Spleen (tissue), 11 donors: ENCODE measurements around the gene MMD. TPM values are rescaled to one million over a fixed set of nuclear protein-coding genes. Genes with fewer than 3 reads are reported as not detected.

Source experiments
- DNase-seq: peaks from one replicate; pipeline ENCODE4 v3.0.0-alpha.2; 2020
- H3K27ac ChIP-seq, 8 donors: fragments of 200-600 bp; sonication (generic) in 7 of 8; 1 replicate in 4 of 8; 2 replicates in 4 of 8; pipeline versions ENCODE4 v1.5.0 to v1.8.0; 2016 to 2021; ENCODE audit warnings: inconsistent platforms in 4 of 8, mild to moderate bottlenecking in 4 of 8, moderate library complexity in 1 of 8
- H3K27me3 ChIP-seq, 7 donors: fragments of 200-600 bp; sonication (generic) in 6 of 7; replicated peaks in 1 of 7; 1 replicate in 4 of 7; 2 replicates in 3 of 7; pipeline versions ENCODE4 v1.5.0 to v1.8.0; 2016 to 2021; ENCODE audit warnings: inconsistent platforms in 3 of 7, mild to moderate bottlenecking in 1 of 7
- H3K36me3 ChIP-seq, 6 donors: fragments of 200-600 bp; sonication (generic) in 5 of 6; 1 replicate in 4 of 6; 2 replicates in 2 of 6; pipeline versions ENCODE4 v1.5.0 to v1.8.0; 2016 to 2021; ENCODE audit warnings: inconsistent platforms in 2 of 6
- H3K4me1 ChIP-seq, 6 donors: fragments of 200-600 bp; sonication (generic) in 5 of 6; 1 replicate in 3 of 6; 2 replicates in 3 of 6; pipeline versions ENCODE4 v1.5.0 to v1.8.0; 2016 to 2021; ENCODE audit warnings: inconsistent platforms in 3 of 6
- H3K4me3 ChIP-seq, 8 donors: fragments of 200-600 bp; sonication (generic) in 7 of 8; 1 replicate in 4 of 8; 2 replicates in 4 of 8; pipeline versions ENCODE4 v1.5.0 to v1.8.0; 2016 to 2021; ENCODE audit warnings: inconsistent platforms in 4 of 8, mild to moderate bottlenecking in 4 of 8, moderate library complexity in 2 of 8
- H3K9me3 ChIP-seq, 8 donors: fragments of 200-600 bp; sonication (generic) in 7 of 8; 1 replicate in 4 of 8; 2 replicates in 4 of 8; pipeline versions ENCODE4 v1.5.0 to v1.8.0; 2016 to 2021; ENCODE audit warnings: inconsistent platforms in 4 of 8
- POLR2A ChIP-seq, 3 donors: fragments of 450-650 bp; IDR thresholded peaks; one replicate each; pipeline ENCODE4 v1.5.1; 2017; ENCODE audit warnings: antibody characterized with exemption in 3 of 3, mild to moderate bottlenecking in 1 of 3
- POLR2AphosphoS5 ChIP-seq, 3 donors: sonication (generic); formaldehyde crosslinking; IDR thresholded peaks; one replicate each; pipeline ENCODE4 v1.5.1; 2017; ENCODE audit warnings: antibody characterized with exemption in 3 of 3
- WGBS, 5 donors: extraction: QIAGEN DNeasy Blood & Tissue Kit in 3 of 5; methylation state at CpG; one replicate each; pipeline versions ENCODE4 v1.1.5 to v1.1.7; 2013 to 2018; 5-methylcytosine and 5-hydroxymethylcytosine counted together
- intact Hi-C: fragments of 100-400 bp; cut with DNase I; formaldehyde crosslinking; loops from one replicate; pipeline ENCODE4 v1.15.0; 2023; ENCODE audit warnings: low total_unique reads
- polyA plus RNA-seq, 3 donors: library from polyadenylated mRNA; stranded (reverse); fragments of 200-250 nt; gene quantifications; one replicate each; pipeline ENCODE4 v1.2.1, GENCODE V29; 2013
- total RNA-seq, 7 donors: library from RNA; depleted of rRNA in 3 of 7; stranded (reverse); fragments of >200 nt in 3 of 7; fragmentation: NEBNext Ultra II Directional in 4 of 7; extraction: Animal tissue kit (Norgen Biotek cat#: 25700) in 4 of 7; gene quantifications; one replicate each; pipeline versions ENCODE4 v1.1.0 to v1.2.1, GENCODE V29; 2016 to 2021
- TF ChIP-seq, protein P1 (sequence below), 11 experiments: fragments of 200-600 bp in 7 of 11; fragments of 450-650 bp in 4 of 11; sonication (generic) in 4 of 11; IDR thresholded peaks in 8 of 11; conservative IDR thresholded peaks in 3 of 11; 1 replicate in 7 of 11; 2 replicates in 4 of 11; pipeline versions ENCODE4 v1.4.0 to v1.8.0; 2016 to 2021; ENCODE audit warnings: antibody characterized with exemption in 11 of 11, inconsistent platforms in 4 of 11, mild to moderate bottlenecking in 1 of 11
- donor health status: healthy with polysubstance abuse.
- donor health status: DM: no; HTN: no; CAD: no; lungs with moderate emphysema.
- donor health status: DM: no; HTN: no; CAD: no.
- donor health status: Bipolar disorder and iron deficiency.
- donor health status: healthy.
- donor health status: DM: no; HTN: no; CAD: no.
- donor health status: DM: yes; HTN: yes; CAD: no.

The MMD gene
- total and polyA plus RNA-seq, 10 donors, result 18.6 to 47.9 (median 37.4) TPM

- H3K27me3 ChIP-seq, result no peaks in the 10 kb centered on the region
- no peak overlapping the region for H3K27ac ChIP-seq
- peaks cover 0 to 4% (median 0%) of the 10 kb centered on the region in 6 donors for H3K4me1 ChIP-seq
- H3K9me3 ChIP-seq, result no peaks in the 10 kb centered on the region
- H3K4me3 ChIP-seq, result no peak overlapping the region
- intact Hi-C loops, result no loop called here
- TF ChIP-seq POLR2A (IDR thresholded peaks at IDR 0.05) (no peak), POLR2AphosphoS5 (IDR thresholded peaks at IDR 0.05) (no peak)
- TF ChIP-seq, protein P1, sequence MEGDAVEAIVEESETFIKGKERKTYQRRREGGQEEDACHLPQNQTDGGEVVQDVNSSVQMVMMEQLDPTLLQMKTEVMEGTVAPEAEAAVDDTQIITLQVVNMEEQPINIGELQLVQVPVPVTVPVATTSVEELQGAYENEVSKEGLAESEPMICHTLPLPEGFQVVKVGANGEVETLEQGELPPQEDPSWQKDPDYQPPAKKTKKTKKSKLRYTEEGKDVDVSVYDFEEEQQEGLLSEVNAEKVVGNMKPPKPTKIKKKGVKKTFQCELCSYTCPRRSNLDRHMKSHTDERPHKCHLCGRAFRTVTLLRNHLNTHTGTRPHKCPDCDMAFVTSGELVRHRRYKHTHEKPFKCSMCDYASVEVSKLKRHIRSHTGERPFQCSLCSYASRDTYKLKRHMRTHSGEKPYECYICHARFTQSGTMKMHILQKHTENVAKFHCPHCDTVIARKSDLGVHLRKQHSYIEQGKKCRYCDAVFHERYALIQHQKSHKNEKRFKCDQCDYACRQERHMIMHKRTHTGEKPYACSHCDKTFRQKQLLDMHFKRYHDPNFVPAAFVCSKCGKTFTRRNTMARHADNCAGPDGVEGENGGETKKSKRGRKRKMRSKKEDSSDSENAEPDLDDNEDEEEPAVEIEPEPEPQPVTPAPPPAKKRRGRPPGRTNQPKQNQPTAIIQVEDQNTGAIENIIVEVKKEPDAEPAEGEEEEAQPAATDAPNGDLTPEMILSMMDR (IDR thresholded peaks at IDR 0.05 in 8 of 11, conservative IDR thresholded peaks at IDR 0.05 in 3 of 11), result no peak
- peaks cover 8 to 97% (median 40%) of the 10 kb centered on the region in 6 donors for H3K36me3 ChIP-seq
- no peak for DNase-seq
- 93 to 98% (median 94%) methylated on average over 5 of the region's 5 CpGs for WGBS, 5 donors
Observed at GRCh38 chr17:55398689-55399088, 22.9 kb downstream of the MMD start.

DNA sequence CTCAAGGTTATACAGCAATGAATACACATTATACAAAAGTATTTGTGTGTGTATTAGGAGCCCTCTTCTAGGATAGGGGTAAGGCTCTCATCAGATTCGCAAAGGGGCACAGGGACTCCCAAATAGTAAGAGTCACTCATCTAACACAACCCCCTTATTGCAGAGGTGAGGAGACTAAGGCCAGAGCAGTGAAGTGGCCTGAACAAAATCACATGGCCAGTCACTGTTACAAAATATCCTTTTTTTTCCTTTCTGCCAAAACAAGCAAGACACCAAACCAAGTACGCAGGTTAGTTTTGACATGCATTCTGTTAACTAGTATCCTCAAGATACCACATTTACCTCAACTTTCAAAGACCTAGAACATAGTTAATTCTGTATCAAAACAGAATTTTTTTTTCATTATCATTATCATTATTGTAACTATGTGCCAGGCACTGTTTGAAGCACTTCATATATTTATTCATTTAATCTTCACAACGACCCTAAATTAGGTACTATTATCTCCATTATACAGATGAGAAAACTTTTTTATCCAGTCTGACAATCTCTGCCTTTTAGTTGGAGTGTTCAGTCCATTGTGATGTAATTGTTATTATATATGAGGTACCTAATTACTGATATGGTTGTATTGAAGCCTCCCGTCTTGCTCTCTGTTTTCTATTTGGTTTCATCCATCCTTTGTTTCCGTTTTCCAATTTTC is 25.7 kb downstream of the MMD start:
- DNase-seq, result no peak

GRCh38 chr17:55394357-55395021 is 27.1 kb downstream of the MMD start:
- intact Hi-C loops, result no loop called here
- H3K4me3 ChIP-seq, result no peak overlapping the region
- H3K27ac ChIP-seq, result peak overlapping the region in 5 of 8 donors; percentile 11 to 59 (median 50)
- TF ChIP-seq POLR2A (IDR thresholded peaks at IDR 0.05) (no peak), POLR2AphosphoS5 (IDR thresholded peaks at IDR 0.05) (no peak)
- TF ChIP-seq, protein P1 (IDR thresholded peaks at IDR 0.05 in 8 of 11, conservative IDR thresholded peaks at IDR 0.05 in 3 of 11), result no peak
- no peaks in the 10 kb centered on the region for H3K27me3 ChIP-seq
- 79 to 83% (median 80%) methylated on average over 6 of the region's 6 CpGs for WGBS, 5 donors
- no peaks in the 10 kb centered on the region for H3K9me3 ChIP-seq
- no peak for DNase-seq
- peaks cover 0 to 74% (median 20%) of the 10 kb centered on the region in 6 donors for H3K36me3 ChIP-seq
- H3K4me1 ChIP-seq, result peaks cover 0 to 4% (median 0%) of the 10 kb centered on the region in 6 donors

More for the DNA sequence above, 25.7 kb downstream of the MMD start:
- peak overlapping the region in 3 of 8 donors; percentile 35 to 53 (median 50) for H3K27ac ChIP-seq
- H3K4me3 ChIP-seq, result no peak overlapping the region
- WGBS, 5 donors, result 92 to 97% (median 95%) methylated on average over 5 of the region's 5 CpGs
- H3K9me3 ChIP-seq, result no peaks in the 10 kb centered on the region
- TF ChIP-seq, protein P1 (IDR thresholded peaks at IDR 0.05 in 8 of 11, conservative IDR thresholded peaks at IDR 0.05 in 3 of 11), result no peak
- TF ChIP-seq POLR2AphosphoS5 (IDR thresholded peaks at IDR 0.05) (no peak), POLR2A (IDR thresholded peaks at IDR 0.05) (no peak)
- H3K36me3 ChIP-seq, result peaks cover 4 to 89% (median 24%) of the 10 kb centered on the region in 6 donors
- peaks cover 0 to 4% (median 0%) of the 10 kb centered on the region in 6 donors for H3K4me1 ChIP-seq
- no peaks in the 10 kb centered on the region for H3K27me3 ChIP-seq
- intact Hi-C loops, result no loop called here
